SU-DHL-6 (cell line): ENCODE data around the gene SNN.

ENCODE experiments used
- EZH2phosphoT487 ChIP-seq: fragments of 200-600 bp; sonication (generic), shearing (Covaris generic); conservative IDR thresholded peaks from 2 replicates; pipeline ENCODE4 v1.6.1; 2018; ENCODE audit warnings: mild to moderate bottlenecking, antibody characterized with exemption, low read length, moderate library complexity, mixed read lengths
- TF ChIP-seq, protein P1 (sequence below): fragments of 200-600 bp; sonication (generic); IDR thresholded peaks from one replicate; pipeline ENCODE4 v1.5.1; 2017; ENCODE audit warnings: antibody characterized with exemption, mild to moderate bottlenecking, low read length, moderate library complexity; ENCODE audit not compliant: insufficient read depth, poor library complexity, severe bottlenecking

DNA sequence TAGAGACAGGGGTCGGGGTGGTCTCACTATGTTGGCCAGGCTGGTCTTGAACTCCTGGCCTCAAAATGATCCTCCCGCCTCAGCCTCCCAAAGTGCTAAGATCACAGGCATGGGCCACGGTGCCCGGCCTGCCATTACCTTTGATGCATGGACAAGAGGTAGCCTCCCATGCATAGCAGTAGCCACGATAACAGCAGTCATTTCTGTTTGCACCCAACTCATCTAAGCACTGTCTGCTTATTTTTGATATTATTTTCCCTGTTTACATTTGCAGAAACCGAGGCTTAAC is 37.5 kb upstream of the SNN start:
- TF ChIP-seq, protein P1, sequence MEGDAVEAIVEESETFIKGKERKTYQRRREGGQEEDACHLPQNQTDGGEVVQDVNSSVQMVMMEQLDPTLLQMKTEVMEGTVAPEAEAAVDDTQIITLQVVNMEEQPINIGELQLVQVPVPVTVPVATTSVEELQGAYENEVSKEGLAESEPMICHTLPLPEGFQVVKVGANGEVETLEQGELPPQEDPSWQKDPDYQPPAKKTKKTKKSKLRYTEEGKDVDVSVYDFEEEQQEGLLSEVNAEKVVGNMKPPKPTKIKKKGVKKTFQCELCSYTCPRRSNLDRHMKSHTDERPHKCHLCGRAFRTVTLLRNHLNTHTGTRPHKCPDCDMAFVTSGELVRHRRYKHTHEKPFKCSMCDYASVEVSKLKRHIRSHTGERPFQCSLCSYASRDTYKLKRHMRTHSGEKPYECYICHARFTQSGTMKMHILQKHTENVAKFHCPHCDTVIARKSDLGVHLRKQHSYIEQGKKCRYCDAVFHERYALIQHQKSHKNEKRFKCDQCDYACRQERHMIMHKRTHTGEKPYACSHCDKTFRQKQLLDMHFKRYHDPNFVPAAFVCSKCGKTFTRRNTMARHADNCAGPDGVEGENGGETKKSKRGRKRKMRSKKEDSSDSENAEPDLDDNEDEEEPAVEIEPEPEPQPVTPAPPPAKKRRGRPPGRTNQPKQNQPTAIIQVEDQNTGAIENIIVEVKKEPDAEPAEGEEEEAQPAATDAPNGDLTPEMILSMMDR, result no peak
- no peak for TF ChIP-seq EZH2phosphoT487
